ENCODE results near the gene CPLANE1. TPM values are rescaled to one million over a fixed set of nuclear protein-coding genes. Genes with fewer than 3 reads are reported as not detected.

The CPLANE1 gene
- total RNA-seq, 1 donor from 2014 or later: 21.8 TPM

DNA sequence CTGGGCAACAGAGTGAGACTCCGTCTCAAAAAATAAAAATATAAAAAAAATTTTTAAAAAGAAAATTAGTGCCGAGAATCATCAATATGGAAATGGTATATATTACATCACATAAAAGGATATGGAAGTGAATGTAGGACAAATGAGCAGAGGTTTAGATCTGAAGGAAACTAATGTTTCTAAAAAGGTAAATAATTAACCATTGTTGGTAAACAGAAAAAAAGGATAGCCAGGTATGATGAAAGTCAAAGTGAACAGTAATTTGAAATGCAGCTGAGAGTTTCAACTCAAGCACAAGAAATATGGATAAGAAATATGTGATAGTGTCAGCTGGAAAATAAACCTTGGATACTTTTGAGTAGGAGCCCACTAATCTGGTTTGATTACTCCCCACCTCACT is 76.2 kb downstream of the CPLANE1 start:
- Mint-ChIP-seq H3K9me3 (ENCODE audit: unreplicated experiment) (no peaks in the 10 kb centered on the region), H3K27me3 (ENCODE audit: low read depth, unreplicated experiment) (no peaks in the 10 kb centered on the region), H3K4me3 (ENCODE audit: unreplicated experiment) (no peak overlapping the region), H3K27ac (ENCODE audit: unreplicated experiment) (no peak overlapping the region), H3K4me1 (ENCODE audit: low read depth, unreplicated experiment) (no peaks in the 10 kb centered on the region), H3K36me3 (ENCODE audit: low read depth, unreplicated experiment) (peaks cover 8% of the 10 kb centered on the region)
- Histone ChIP-seq H2AFZ (ENCODE audit: low read depth, low read length) (no peak overlapping the region), H4K20me1 (ENCODE audit: insufficient read depth, low read length) (no peaks in the 10 kb centered on the region), H3K4me1 (ENCODE audit: insufficient read depth, low read length) (no peaks in the 10 kb centered on the region), H3K36me3 (ENCODE audit: insufficient read depth, low read length) (peaks cover 34% of the 10 kb centered on the region), H3K79me2 (ENCODE audit: insufficient read depth, low read length) (no peaks in the 10 kb centered on the region), H3K9ac (ENCODE audit: low read length) (no peak overlapping the region), H3K27me3 (ENCODE audit: insufficient read depth, low read length) (no peaks in the 10 kb centered on the region), H3K4me3 (ENCODE audit: insufficient read depth, low read depth, low read length) (no peak overlapping the region), H3K9me3 (ENCODE audit: insufficient read depth, low read depth, low read length) (no peaks in the 10 kb centered on the region), H3K27ac (ENCODE audit: low read depth, low read length) (no peak overlapping the region), H3K4me2 (ENCODE audit: low read length) (no peak overlapping the region)
- DNase-seq (ENCODE audit: low read depth): no peak
- FAIRE-seq: no peak
- TF ChIP-seq, protein P1, sequence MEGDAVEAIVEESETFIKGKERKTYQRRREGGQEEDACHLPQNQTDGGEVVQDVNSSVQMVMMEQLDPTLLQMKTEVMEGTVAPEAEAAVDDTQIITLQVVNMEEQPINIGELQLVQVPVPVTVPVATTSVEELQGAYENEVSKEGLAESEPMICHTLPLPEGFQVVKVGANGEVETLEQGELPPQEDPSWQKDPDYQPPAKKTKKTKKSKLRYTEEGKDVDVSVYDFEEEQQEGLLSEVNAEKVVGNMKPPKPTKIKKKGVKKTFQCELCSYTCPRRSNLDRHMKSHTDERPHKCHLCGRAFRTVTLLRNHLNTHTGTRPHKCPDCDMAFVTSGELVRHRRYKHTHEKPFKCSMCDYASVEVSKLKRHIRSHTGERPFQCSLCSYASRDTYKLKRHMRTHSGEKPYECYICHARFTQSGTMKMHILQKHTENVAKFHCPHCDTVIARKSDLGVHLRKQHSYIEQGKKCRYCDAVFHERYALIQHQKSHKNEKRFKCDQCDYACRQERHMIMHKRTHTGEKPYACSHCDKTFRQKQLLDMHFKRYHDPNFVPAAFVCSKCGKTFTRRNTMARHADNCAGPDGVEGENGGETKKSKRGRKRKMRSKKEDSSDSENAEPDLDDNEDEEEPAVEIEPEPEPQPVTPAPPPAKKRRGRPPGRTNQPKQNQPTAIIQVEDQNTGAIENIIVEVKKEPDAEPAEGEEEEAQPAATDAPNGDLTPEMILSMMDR (IDR thresholded peaks at IDR 0.05; ENCODE audit: insufficient read depth, low read depth, low read length): no peak
- TF ChIP-seq EZH2 (IDR thresholded peaks at IDR 0.05; ENCODE audit: insufficient read depth, low read length): no peak

DNA sequence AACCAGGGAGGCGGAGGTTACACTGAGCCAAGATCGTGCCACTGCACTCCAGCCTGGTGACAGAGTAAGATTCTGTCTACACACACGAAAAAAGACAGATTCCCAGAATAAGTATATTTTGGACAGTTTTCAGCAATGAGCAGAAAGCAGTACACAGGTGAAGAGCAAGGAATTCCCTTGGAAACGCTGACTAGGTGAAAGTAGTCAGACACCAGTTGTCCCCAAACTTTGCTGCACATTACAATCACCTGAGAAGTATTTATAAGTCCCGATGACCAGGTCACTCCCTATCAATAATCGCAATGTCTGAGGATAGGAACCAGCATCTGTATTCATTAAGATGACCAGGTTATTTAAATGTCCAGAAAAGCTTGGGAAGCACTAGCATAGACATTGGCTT is 78.3 kb downstream of the CPLANE1 start:
- Mint-ChIP-seq H3K4me3 (ENCODE audit: unreplicated experiment) (no peak overlapping the region), H3K9me3 (ENCODE audit: unreplicated experiment) (no peaks in the 10 kb centered on the region), H3K27ac (ENCODE audit: unreplicated experiment) (no peak overlapping the region), H3K4me1 (ENCODE audit: low read depth, unreplicated experiment) (no peaks in the 10 kb centered on the region), H3K36me3 (ENCODE audit: low read depth, unreplicated experiment) (peaks cover 4% of the 10 kb centered on the region), H3K27me3 (ENCODE audit: low read depth, unreplicated experiment) (no peaks in the 10 kb centered on the region)
- no peaks in the 10 kb centered on the region for H3K79me2 ChIP-seq (ENCODE audit: insufficient read depth, low read length)
- no peaks in the 10 kb centered on the region for H4K20me1 ChIP-seq (ENCODE audit: insufficient read depth, low read length)
- H2AFZ ChIP-seq (ENCODE audit: low read depth, low read length): no peak overlapping the region
- no peak for DNase-seq (ENCODE audit: low read depth)
- no peak overlapping the region for H3K4me2 ChIP-seq (ENCODE audit: low read length)
- no peaks in the 10 kb centered on the region for H3K27me3 ChIP-seq (ENCODE audit: insufficient read depth, low read length)
- no peak for FAIRE-seq
- TF ChIP-seq, protein P1 (IDR thresholded peaks at IDR 0.05; ENCODE audit: insufficient read depth, low read depth, low read length): no peak
- TF ChIP-seq EZH2 (IDR thresholded peaks at IDR 0.05; ENCODE audit: insufficient read depth, low read length): no peak
- no peak overlapping the region for H3K4me3 ChIP-seq (ENCODE audit: insufficient read depth, low read depth, low read length)
- no peak overlapping the region for H3K27ac ChIP-seq (ENCODE audit: low read depth, low read length)
- peaks cover 44% of the 10 kb centered on the region for H3K36me3 ChIP-seq (ENCODE audit: insufficient read depth, low read length)
- H3K9ac ChIP-seq (ENCODE audit: low read length): no peak overlapping the region
- H3K4me1 ChIP-seq (ENCODE audit: insufficient read depth, low read length): no peaks in the 10 kb centered on the region
- no peaks in the 10 kb centered on the region for H3K9me3 ChIP-seq (ENCODE audit: insufficient read depth, low read depth, low read length)

- H3K36me3 ChIP-seq (ENCODE audit: insufficient read depth, low read length): peaks cover 33% of the 10 kb centered on the region
- H3K79me2 ChIP-seq (ENCODE audit: insufficient read depth, low read length): no peaks in the 10 kb centered on the region
- no peak overlapping the region for H3K27ac ChIP-seq (ENCODE audit: low read depth, low read length)
- H4K20me1 ChIP-seq (ENCODE audit: insufficient read depth, low read length): no peaks in the 10 kb centered on the region
- Mint-ChIP-seq H3K27me3 (ENCODE audit: low read depth, unreplicated experiment) (no peaks in the 10 kb centered on the region), H3K4me3 (ENCODE audit: unreplicated experiment) (no peak overlapping the region), H3K27ac (ENCODE audit: unreplicated experiment) (no peak overlapping the region), H3K36me3 (ENCODE audit: low read depth, unreplicated experiment) (peaks cover 8% of the 10 kb centered on the region), H3K9me3 (ENCODE audit: unreplicated experiment) (no peaks in the 10 kb centered on the region), H3K4me1 (ENCODE audit: low read depth, unreplicated experiment) (peaks cover 3% of the 10 kb centered on the region)
- FAIRE-seq: no peak
- no peak for TF ChIP-seq EZH2 (IDR thresholded peaks at IDR 0.05; ENCODE audit: insufficient read depth, low read length)
- TF ChIP-seq, protein P1 (IDR thresholded peaks at IDR 0.05; ENCODE audit: insufficient read depth, low read depth, low read length): no peak
- no peak overlapping the region for H3K4me3 ChIP-seq (ENCODE audit: insufficient read depth, low read depth, low read length)
- H3K27me3 ChIP-seq (ENCODE audit: insufficient read depth, low read length): no peaks in the 10 kb centered on the region
- H3K4me1 ChIP-seq (ENCODE audit: insufficient read depth, low read length): no peaks in the 10 kb centered on the region
- H3K9me3 ChIP-seq (ENCODE audit: insufficient read depth, low read depth, low read length): no peaks in the 10 kb centered on the region
- H3K4me2 ChIP-seq (ENCODE audit: low read length): no peak overlapping the region
- no peak overlapping the region for H2AFZ ChIP-seq (ENCODE audit: low read depth, low read length)
- no peak overlapping the region for H3K9ac ChIP-seq (ENCODE audit: low read length)
- DNase-seq (ENCODE audit: low read depth): no peak
These were observed 83.0 kb downstream of the CPLANE1 start for GRCh38 chr5:37166197-37166596.

Data from astrocyte (in vitro differentiated cells and primary cell).